HepG2 (cell line): ENCODE measurements around the gene KCNS1. TPM values are rescaled to one million over a fixed set of nuclear protein-coding genes. Genes with fewer than 3 reads are reported as not detected.

Experiments
- ETV5 ChIP-seq: IDR thresholded peaks from 2 replicates; pipeline ENCODE4 v1.6.1; 2018; ENCODE audit warnings: missing biosample characterization, missing genetic modification reagents, inconsistent platforms, borderline replicate concordance
- JARID2 ChIP-seq: sonication (generic); formaldehyde crosslinking; IDR thresholded peaks from 2 replicates; pipeline ENCODE4 v1.8.1; 2023; ENCODE audit warnings: missing genetic modification reagents, inconsistent platforms; ENCODE audit not compliant: insufficient replicate concordance
- MATR3 ChIP-seq: sonication (generic); formaldehyde crosslinking; IDR thresholded peaks from 2 replicates; pipeline ENCODE4 v1.4.0; 2020; ENCODE audit warnings: missing genetic modification reagents
- MAX ChIP-seq: IDR thresholded peaks from 2 replicates; pipeline ENCODE4 v1.6.1; 2012; ENCODE audit warnings: inconsistent platforms
- PAXIP1 ChIP-seq: sonication (generic); formaldehyde crosslinking; conservative IDR thresholded peaks from 2 replicates; pipeline ENCODE4 v1.4.0; 2020; ENCODE audit warnings: mild to moderate bottlenecking, missing genetic modification reagents, moderate library complexity
- RERE ChIP-seq: IDR thresholded peaks from 2 replicates; pipeline ENCODE4 v1.6.1; 2016; ENCODE audit warnings: low read depth, missing genetic modification reagents, missing compliant biosample characterization
- UBTF ChIP-seq: sonication (generic); formaldehyde crosslinking; IDR thresholded peaks from 2 replicates; pipeline ENCODE4 v1.4.0; 2020; ENCODE audit warnings: mild to moderate bottlenecking, missing genetic modification reagents
- ZBTB34 ChIP-seq: sonication (generic); formaldehyde crosslinking; IDR thresholded peaks from 2 replicates; pipeline ENCODE4 v1.8.0; 2022; ENCODE audit warnings: mild to moderate bottlenecking, missing genetic modification reagents
- ZBTB8A ChIP-seq: sonication (generic); formaldehyde crosslinking; IDR thresholded peaks from 2 replicates; pipeline ENCODE4 v1.4.0; 2020; ENCODE audit warnings: mild to moderate bottlenecking, low read depth, missing genetic modification reagents, borderline replicate concordance
- ZNF20 ChIP-seq: sonication (generic); formaldehyde crosslinking; IDR thresholded peaks from 2 replicates; pipeline ENCODE4 v1.4.0; 2020; ENCODE audit warnings: mild to moderate bottlenecking, moderate library complexity, missing genetic modification reagents
- ZNF710 ChIP-seq: sonication (generic); formaldehyde crosslinking; IDR thresholded peaks from 2 replicates; pipeline ENCODE4 v1.5.0; 2020; ENCODE audit warnings: mild to moderate bottlenecking, missing genetic modification reagents, borderline replicate concordance
- polyA plus RNA-seq, 8 experiments: library from polyadenylated mRNA; depleted of rRNA in 3 of 8; stranded (reverse) in 7 of 8; unstranded in 1 of 8; fragments of >200 nt; fragmentation: Illumina TruSeq in 4 of 8; extraction: Trizol in 4 of 8; gene quantifications; 2 replicates each; pipeline versions ENCODE4 v1.2.1 to v1.2.3, GENCODE V29; 2011 to 2016; ENCODE audit warnings: low read depth in 4 of 8, missing spikeins in 1 of 8, mixed read lengths in 1 of 8; ENCODE audit not compliant: insufficient read depth in 1 of 8
- total RNA-seq, 5 experiments: library from RNA; depleted of rRNA; stranded (reverse); fragments of >200 nt; fragmentation: Illumina TruSeq; extraction: Trizol; gene quantifications; 2 replicates each; pipeline ENCODE4 v1.2.3, GENCODE V29; 2016; ENCODE audit warnings: low read depth in 1 of 5

KCNS1 gene
- total and polyA plus RNA-seq, 2 of the 13 experiments (the other 11 are each of a cell fraction or from before 2014, with no cell fraction given) = 0.03 TPM; not detected in 1

GRCh38 chr20:45100563-45101245 lies at the start of gene KCNS1 (continued):
- TF ChIP-seq ZNF20 (CRISPR knock-in tag) (no peak), RERE (CRISPR knock-in tag) (no peak), MAX (no peak), PAXIP1 (CRISPR knock-in tag) (no peak), UBTF (peak; percentile 88), ETV5 (CRISPR knock-in tag) (peak; percentile 30; the same call in 1 of the 2 replicates), MATR3 (CRISPR knock-in tag) (no peak), ZNF710 (CRISPR knock-in tag) (peak; percentile 58; the same call in 1 of the 2 replicates), ZBTB8A (CRISPR knock-in tag) (no peak), ZBTB34 (CRISPR knock-in tag) (no peak), JARID2 (no peak)
